ENCODE measurements around the gene VANGL2. TPM values are rescaled to one million over a fixed set of nuclear protein-coding genes. Genes with fewer than 3 reads are reported as not detected.

The VANGL2 gene
- total and polyA plus RNA-seq, 2 experiments from 2014 or later, result 15.2 to 24.6 TPM

DNA sequence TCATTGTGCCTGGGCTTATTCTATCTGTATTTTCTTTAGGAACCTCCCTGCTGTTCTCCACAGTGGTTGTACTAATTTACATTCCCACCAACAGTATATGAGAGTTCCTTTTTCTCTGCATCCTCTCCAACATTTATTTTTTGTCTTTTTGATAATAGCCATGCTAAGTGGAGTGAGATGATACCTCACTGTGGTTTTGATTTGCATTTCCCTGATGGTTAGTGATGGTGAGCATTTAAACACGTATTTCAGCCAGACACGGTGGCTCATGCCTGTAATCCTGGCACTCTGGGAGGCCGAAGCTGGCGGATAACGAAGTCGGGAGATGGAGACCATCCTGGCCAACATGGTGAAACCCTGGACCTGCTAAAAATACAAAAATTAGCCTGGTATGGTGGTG lies 64.8 kb downstream of the VANGL2 start:
- no peak for DNase-seq (ENCODE audit: low read depth in 1 of 2, low spot score in 1 of 2)

DNA sequence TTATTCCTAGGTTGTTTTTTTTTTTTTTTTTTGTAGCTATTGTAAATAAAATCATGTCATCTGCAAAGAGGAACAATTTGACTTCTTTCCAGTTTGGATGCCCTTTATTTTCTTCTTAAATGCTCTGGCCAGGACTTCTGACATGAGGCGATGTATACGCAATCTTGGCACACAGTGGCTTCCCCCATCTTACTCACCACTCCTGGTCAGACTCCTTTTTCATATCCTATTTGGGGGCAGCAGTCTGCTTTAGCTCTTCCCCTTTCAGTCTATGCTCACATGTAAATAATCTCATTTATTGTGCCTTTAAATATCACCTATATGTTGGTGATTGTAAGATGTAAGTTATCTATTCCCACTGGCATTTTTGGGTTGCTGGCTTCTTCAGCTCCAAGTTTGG lies 66.6 kb downstream of the VANGL2 start:
- H3K9me3 ChIP-seq (ENCODE audit: low read depth), result no peaks in the 10 kb centered on the region
- no peaks in the 10 kb centered on the region for H3K4me1 ChIP-seq (ENCODE audit: low read depth)
- DNase-seq (ENCODE audit: low read depth in 1 of 2, low spot score in 1 of 2), result no peak
- no peak overlapping the region for H3K4me3 ChIP-seq
- no peaks in the 10 kb centered on the region for H3K36me3 ChIP-seq
- TF ChIP-seq, protein P1, sequence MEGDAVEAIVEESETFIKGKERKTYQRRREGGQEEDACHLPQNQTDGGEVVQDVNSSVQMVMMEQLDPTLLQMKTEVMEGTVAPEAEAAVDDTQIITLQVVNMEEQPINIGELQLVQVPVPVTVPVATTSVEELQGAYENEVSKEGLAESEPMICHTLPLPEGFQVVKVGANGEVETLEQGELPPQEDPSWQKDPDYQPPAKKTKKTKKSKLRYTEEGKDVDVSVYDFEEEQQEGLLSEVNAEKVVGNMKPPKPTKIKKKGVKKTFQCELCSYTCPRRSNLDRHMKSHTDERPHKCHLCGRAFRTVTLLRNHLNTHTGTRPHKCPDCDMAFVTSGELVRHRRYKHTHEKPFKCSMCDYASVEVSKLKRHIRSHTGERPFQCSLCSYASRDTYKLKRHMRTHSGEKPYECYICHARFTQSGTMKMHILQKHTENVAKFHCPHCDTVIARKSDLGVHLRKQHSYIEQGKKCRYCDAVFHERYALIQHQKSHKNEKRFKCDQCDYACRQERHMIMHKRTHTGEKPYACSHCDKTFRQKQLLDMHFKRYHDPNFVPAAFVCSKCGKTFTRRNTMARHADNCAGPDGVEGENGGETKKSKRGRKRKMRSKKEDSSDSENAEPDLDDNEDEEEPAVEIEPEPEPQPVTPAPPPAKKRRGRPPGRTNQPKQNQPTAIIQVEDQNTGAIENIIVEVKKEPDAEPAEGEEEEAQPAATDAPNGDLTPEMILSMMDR (IDR thresholded peaks at IDR 0.05; ENCODE audit: low read depth, low read length), result no peak
- no peak overlapping the region for H3K27ac ChIP-seq
- peaks cover 21% of the 10 kb centered on the region for H3K27me3 ChIP-seq

More for the DNA sequence above, 64.8 kb downstream of the VANGL2 start:
- Histone ChIP-seq H3K36me3 (no peaks in the 10 kb centered on the region), H3K9me3 (ENCODE audit: low read depth) (no peaks in the 10 kb centered on the region), H3K27ac (no peak overlapping the region), H3K4me3 (no peak overlapping the region), H3K27me3 (peaks cover 11% of the 10 kb centered on the region), H3K4me1 (ENCODE audit: low read depth) (peaks cover 3% of the 10 kb centered on the region)
- TF ChIP-seq, protein P1 (IDR thresholded peaks at IDR 0.05; ENCODE audit: low read depth, low read length), result no peak

DNA sequence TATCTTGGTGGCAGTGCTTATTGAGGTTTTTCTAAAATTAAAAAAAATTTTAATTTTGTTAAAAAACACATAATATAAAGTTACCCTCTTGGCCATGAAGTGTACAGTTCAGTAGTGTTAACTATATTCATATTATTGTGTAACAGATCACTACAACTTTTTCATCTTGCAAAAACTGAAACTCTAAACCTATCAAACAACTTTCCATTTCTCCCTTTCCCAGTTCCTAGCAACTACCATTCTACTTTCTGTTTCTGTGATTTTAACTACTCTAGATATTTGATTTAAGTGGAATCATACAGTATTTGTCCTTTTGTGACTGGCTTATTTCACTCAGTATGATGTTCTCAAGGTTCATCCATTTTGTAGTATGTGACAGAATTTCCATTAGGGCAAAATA lies 67.2 kb downstream of the VANGL2 start:
- Histone ChIP-seq H3K27me3 (peaks cover 19% of the 10 kb centered on the region), H3K36me3 (no peaks in the 10 kb centered on the region), H3K27ac (no peak overlapping the region), H3K4me3 (no peak overlapping the region), H3K4me1 (ENCODE audit: low read depth) (no peaks in the 10 kb centered on the region), H3K9me3 (ENCODE audit: low read depth) (no peaks in the 10 kb centered on the region)
- no peak for DNase-seq (ENCODE audit: low read depth in 1 of 2, low spot score in 1 of 2)
- TF ChIP-seq, protein P1 (IDR thresholded peaks at IDR 0.05; ENCODE audit: low read depth, low read length), result no peak

DNA sequence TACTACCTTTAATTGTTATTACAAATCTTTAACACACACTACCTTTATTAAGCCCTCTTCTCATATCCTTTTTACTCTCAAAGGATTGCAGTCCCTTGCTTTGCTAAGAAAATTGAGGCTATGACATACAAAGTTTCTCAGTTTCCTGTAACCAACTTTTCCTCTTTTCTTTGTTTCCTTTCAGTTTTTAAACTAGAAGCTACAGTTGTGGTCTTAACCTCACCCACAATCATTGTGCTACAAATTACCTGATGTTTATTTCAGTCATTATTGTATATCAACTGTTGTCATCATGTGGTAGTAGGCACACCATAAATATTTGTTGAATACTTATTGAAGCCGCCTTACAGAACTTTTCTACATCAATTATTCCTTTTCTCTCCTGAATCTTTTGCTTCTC lies 70.9 kb downstream of the VANGL2 start:
- TF ChIP-seq, protein P1 (IDR thresholded peaks at IDR 0.05; ENCODE audit: low read depth, low read length), result no peak
- no peaks in the 10 kb centered on the region for H3K4me1 ChIP-seq (ENCODE audit: low read depth)
- H3K9me3 ChIP-seq (ENCODE audit: low read depth), result no peaks in the 10 kb centered on the region
- no peak for DNase-seq (ENCODE audit: low read depth in 1 of 2, low spot score in 1 of 2)
- peaks cover 10% of the 10 kb centered on the region for H3K27me3 ChIP-seq
- no peak overlapping the region for H3K4me3 ChIP-seq
- no peak overlapping the region for H3K27ac ChIP-seq
- H3K36me3 ChIP-seq, result no peaks in the 10 kb centered on the region

DNA sequence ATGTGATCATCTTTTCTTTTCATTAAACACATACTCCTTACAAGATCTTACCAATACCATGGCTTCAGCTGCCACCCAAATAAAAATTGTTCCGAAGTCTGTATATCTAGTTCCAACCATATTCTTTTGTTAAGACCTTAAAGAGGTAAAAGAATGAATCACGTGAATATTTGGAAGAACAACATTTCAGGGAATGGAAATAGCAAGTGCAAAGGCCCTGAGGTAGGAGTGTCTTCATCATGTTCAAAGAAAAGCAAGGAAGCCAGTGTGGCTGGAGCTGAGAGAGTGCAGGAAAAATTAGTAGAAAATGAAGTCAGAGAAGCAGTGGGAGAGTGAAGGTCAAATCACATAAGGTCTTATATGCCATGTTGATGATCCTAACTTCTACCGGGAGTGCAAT lies 71.7 kb downstream of the VANGL2 start:
- no peak for DNase-seq (ENCODE audit: low read depth in 1 of 2, low spot score in 1 of 2)
- Histone ChIP-seq H3K4me1 (ENCODE audit: low read depth) (no peaks in the 10 kb centered on the region), H3K9me3 (ENCODE audit: low read depth) (no peaks in the 10 kb centered on the region), H3K36me3 (no peaks in the 10 kb centered on the region), H3K27ac (no peak overlapping the region), H3K4me3 (no peak overlapping the region), H3K27me3 (peaks cover 10% of the 10 kb centered on the region)
- TF ChIP-seq, protein P1 (IDR thresholded peaks at IDR 0.05; ENCODE audit: low read depth, low read length), result no peak
